IMR-90 (cell line): ENCODE data around the gene CCDC182.

Source experiments
- ELK1 ChIP-seq: fragments of 150-350 bp; IDR thresholded peaks from 2 replicates; pipeline ENCODE4 v1.6.1; 2016; ENCODE audit warnings: low read depth, mild to moderate bottlenecking, low read length, moderate library complexity, borderline replicate concordance
- MAZ ChIP-seq: IDR thresholded peaks from 2 replicates; pipeline ENCODE4 v1.6.1; 2012; ENCODE audit warnings: low read depth, mild to moderate bottlenecking, low read length, improper control_type of control experiment, moderate library complexity, borderline replicate concordance
- MXI1 ChIP-seq: IDR thresholded peaks from 2 replicates; pipeline ENCODE4 v1.6.1; 2012; ENCODE audit warnings: low read depth, mild to moderate bottlenecking, low read length, moderate library complexity, borderline replicate concordance
- POLR2A ChIP-seq: IDR thresholded peaks from 2 replicates; pipeline ENCODE4 v1.6.1; 2012; ENCODE audit warnings: mild to moderate bottlenecking, low read depth, low read length
- RAD21 ChIP-seq: IDR thresholded peaks from 2 replicates; pipeline ENCODE4 v1.6.1; 2012; ENCODE audit warnings: low read length, improper control_type of control experiment
- RFX5 ChIP-seq: IDR thresholded peaks from 2 replicates; pipeline ENCODE4 v1.8.0; 2012; ENCODE audit warnings: low read depth, mild to moderate bottlenecking, low read length, moderate library complexity
- SMC3 ChIP-seq: fragments of 150-350 bp; IDR thresholded peaks from 2 replicates; pipeline ENCODE4 v1.6.1; 2016; ENCODE audit warnings: low read depth, mild to moderate bottlenecking, antibody characterized with exemption, low read length, moderate library complexity
- TF ChIP-seq, protein P1 (sequence below): conservative IDR thresholded peaks from 2 replicates; pipeline ENCODE4 v1.5.1; 2012; ENCODE audit warnings: mild to moderate bottlenecking, low read depth, low read length, improper control_type of control experiment
- TF ChIP-seq, protein P2 (sequence below): fragments of 150-350 bp; IDR thresholded peaks from 2 replicates; pipeline ENCODE4 v1.6.1; 2017; ENCODE audit warnings: mild to moderate bottlenecking, antibody characterized with exemption, low read length, low read depth

GRCh38 chr17:57730026-57730701 is 14.9 kb downstream of the CCDC182 start:
- TF ChIP-seq POLR2A (no peak), MAZ (no peak), RAD21 (no peak), SMC3 (no peak), RFX5 (no peak), MXI1 (no peak), ELK1 (no peak)
- TF ChIP-seq, protein P1, sequence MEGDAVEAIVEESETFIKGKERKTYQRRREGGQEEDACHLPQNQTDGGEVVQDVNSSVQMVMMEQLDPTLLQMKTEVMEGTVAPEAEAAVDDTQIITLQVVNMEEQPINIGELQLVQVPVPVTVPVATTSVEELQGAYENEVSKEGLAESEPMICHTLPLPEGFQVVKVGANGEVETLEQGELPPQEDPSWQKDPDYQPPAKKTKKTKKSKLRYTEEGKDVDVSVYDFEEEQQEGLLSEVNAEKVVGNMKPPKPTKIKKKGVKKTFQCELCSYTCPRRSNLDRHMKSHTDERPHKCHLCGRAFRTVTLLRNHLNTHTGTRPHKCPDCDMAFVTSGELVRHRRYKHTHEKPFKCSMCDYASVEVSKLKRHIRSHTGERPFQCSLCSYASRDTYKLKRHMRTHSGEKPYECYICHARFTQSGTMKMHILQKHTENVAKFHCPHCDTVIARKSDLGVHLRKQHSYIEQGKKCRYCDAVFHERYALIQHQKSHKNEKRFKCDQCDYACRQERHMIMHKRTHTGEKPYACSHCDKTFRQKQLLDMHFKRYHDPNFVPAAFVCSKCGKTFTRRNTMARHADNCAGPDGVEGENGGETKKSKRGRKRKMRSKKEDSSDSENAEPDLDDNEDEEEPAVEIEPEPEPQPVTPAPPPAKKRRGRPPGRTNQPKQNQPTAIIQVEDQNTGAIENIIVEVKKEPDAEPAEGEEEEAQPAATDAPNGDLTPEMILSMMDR = no peak
- TF ChIP-seq, protein P2, sequence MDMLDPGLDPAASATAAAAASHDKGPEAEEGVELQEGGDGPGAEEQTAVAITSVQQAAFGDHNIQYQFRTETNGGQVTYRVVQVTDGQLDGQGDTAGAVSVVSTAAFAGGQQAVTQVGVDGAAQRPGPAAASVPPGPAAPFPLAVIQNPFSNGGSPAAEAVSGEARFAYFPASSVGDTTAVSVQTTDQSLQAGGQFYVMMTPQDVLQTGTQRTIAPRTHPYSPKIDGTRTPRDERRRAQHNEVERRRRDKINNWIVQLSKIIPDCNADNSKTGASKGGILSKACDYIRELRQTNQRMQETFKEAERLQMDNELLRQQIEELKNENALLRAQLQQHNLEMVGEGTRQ = no peak
